ENCODE results near the gene SLC38A10.

Gene SLC38A10

DNA sequence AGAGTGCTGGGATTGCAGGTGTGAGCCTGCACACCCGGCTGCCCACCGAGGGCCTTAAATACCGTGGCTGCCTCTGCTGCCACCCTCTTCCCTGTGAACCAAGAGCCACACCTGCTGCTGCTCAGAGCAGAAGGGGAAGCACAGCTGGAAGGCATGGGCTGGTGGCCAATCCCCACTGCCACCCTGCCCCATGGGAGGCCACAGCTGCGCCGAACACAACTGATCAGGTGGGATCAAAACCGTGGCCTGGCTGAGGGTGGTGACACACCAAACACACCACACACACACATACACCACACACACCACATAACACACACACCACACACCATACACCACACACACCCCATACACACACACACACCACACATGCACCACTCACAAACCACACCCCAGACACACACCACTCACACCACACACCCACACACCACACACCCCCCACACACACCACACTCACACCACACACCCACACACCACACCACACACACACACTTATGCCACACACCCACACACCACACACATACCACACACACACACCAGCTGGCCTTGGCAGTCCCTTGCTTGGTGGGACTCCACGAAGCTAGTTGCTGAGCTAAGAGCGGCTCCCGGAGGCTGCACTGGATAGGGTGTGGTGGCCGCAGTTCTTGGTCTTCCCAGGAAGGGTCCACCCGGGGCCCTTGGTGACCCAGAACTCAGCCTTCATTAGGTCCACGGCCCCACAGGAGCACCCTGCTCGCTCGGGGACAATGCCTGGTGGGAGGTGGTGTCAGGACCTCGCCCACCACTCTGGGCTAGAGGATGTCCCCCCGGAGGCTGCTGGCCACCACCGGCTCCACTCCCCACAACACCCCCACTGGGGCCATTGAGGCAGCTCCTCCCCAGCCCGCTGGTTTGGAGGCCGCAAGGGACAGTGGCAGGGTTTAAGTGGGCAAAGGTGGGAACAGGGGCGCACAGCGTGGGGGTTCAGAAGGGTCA is 87.2 kb downstream of the SLC38A10 start:
- DNase-seq (ENCODE audit: low spot score), result no peak

DNA sequence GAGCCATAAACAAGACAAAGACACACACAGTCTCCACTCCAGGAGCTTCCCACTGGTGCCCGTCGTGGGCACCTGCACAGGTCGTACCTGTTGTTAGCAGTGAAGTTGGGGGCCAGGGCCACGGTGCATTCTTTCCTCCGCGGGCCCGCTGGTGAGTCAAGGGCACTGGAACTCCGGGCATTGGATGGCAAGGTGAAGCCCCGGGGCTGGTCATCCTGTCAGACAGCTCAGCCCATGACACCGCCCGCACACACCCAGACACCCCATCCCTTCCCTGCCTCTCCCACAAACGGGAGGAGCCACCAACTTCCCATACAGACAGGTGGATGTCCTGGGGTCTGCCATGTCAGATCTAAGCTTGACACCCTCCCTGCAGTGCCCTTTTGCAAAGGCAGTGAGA is 88.5 kb downstream of the SLC38A10 start:
- no peak for DNase-seq (ENCODE audit: low spot score)

DNA sequence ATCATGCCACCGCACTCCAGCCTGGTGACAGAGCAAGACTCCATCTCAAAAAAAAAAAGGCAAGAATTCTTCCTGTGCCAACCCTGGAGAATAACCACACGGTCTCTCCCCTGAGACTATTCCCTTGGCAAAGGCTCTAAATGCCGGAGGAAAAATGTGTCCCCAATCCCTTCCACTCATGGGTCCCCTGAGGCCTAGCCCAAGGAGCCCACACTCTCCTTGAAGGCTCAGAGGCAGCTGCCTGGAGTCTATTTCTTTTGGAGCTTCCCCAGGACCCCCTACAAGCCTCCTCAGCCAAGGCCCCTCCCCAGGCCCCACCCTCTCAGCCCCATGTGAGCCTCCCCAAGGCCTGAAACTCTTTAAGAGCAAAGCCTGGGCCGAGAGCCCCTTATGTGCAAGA is 88.9 kb downstream of the SLC38A10 start:
- DNase-seq (ENCODE audit: low spot score), result no peak

DNA sequence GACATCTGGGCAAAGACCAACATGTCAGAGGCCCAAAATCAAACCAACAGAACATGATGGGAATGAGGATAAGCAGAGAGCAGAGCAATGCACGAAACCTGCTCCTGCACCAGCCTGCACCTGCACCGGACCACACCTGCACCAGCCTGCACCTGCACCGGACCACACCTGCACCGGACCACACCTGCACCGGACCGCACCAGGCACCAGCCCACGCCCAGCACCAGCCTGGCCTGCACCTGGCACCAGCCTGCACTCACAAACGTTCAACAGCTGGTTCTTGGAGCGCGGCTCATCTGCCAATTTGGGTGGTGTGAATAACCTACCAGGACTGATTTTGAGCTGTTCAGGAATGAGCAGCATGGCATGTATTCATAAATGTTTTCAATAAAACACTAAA is 90.5 kb downstream of the SLC38A10 start:
- DNase-seq (ENCODE audit: low spot score), result no peak

DNA sequence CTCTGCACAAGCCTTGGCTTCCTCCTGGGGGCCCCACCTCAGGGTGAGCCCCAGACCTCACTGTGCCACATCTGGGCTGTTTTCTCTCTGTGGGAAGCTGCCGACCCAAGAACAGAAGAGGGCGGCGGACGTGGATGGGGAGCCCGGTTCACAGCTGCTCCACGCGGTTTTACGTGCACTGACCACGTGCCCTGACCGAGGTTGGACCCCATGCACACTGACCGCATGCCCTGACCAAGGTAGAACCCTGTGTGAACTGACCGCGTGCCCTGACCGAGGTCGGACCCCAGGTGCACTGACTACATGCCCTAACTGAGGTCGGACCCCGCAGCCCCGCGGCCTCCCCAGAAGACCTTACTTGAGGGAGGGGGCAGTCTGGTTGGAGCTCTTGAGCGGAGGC is 92.0 kb downstream of the SLC38A10 start:
- DNase-seq (ENCODE audit: low spot score), result no peak

DNA sequence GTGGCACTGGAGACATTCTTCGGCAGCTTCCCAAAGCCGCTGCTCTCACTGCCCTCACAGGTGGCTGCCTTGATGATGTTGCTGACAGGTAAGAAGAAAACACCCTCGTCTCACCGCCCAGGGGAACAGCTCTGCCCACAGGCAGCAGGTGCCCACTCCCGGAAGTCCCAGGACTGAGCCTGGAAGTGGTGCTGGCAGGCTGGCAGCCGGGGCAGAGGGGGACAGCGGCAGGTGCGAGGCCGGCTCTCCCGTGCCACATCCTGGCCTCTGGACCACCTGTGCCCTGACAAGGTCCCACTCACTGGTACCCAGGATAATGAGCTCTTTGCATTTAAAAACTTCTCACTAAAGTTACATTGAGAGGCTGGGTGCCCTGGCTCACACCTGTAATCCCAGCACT is 92.8 kb downstream of the SLC38A10 start:
- no peak for DNase-seq (ENCODE audit: low spot score)

DNA sequence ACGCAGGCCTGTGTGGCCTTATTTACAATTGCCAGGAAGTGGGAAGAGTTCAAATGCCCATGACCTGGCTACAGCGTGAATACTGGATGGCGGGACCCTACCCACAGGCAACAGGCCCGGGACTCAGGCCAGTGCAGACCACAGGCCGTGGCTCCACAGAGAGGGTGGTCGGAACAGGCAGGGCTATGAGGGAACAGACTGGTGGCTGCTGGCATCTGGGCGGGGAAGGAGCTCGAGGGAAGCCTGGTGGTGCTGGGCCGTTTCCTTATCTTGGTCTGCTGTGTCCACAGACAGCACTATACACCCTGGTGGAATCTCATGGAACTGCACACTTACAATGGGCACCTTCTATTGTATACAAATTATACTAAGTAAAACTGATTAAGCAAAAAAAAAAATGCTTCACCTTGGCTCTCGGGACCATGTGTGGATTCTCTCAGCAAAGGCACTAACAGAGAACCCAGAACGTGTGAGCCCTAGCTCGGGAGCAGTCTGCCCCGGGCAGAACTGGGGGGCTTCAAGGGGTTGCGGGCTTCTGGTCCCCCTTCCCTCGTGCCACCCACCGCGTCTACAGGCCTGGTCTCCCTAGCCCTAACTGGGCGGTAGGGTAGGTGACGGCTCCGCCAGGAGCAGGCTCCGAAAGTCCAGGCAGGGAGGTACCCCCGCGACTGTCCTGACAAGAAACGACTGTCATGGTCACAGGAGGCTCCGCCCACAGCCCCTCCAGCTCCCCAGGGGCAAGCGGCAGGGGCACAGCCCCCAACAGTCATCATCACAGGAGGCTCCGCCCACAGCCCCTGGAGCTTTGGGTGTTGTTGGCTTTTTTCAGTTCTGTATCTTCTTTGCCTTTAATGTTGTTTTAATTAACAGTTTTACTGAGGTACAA is 94.2 kb downstream of the SLC38A10 start:
- peak; percentile 58 for DNase-seq (ENCODE audit: low spot score)

DNA sequence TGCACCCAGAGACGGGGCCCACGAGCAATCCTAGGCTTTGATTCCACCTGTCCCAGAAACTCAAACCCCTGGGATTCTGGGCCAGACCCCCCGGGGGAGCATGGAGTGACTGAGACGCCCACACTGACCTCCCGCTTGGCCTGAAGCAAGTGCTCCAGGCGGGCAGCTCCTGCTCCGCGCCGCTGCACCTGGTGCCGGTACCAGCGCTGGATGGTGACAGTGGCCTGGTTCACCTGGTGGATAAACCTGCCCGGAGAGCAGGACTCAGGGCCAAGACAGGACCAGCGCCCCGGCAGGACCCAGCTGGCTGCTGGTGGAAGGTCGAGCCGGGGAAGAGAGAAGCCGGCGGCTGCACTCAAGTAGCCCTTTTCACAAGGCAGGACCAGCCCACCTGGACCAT is 94.9 kb downstream of the SLC38A10 start:
- DNase-seq (ENCODE audit: low spot score), result no peak

DNA sequence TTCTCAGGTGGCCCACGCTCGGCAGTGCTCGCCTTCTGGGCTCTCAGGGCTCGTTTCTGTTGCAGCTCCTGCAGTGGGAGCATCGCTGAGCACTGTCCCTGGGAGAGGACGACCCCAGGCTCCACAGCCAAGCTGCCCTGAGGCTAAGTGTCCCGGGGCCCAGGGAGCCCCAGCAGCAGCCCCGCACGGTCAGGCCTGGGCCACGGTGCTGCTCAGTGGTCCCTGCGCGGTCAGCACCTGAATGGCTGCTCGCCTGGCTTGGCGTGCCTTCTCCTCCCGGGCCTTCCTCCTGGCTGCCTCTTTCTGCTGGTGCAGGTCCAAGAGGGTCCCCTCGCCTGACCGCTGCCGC is 95.7 kb downstream of the SLC38A10 start:
- no peak for DNase-seq (ENCODE audit: low spot score)

DNA sequence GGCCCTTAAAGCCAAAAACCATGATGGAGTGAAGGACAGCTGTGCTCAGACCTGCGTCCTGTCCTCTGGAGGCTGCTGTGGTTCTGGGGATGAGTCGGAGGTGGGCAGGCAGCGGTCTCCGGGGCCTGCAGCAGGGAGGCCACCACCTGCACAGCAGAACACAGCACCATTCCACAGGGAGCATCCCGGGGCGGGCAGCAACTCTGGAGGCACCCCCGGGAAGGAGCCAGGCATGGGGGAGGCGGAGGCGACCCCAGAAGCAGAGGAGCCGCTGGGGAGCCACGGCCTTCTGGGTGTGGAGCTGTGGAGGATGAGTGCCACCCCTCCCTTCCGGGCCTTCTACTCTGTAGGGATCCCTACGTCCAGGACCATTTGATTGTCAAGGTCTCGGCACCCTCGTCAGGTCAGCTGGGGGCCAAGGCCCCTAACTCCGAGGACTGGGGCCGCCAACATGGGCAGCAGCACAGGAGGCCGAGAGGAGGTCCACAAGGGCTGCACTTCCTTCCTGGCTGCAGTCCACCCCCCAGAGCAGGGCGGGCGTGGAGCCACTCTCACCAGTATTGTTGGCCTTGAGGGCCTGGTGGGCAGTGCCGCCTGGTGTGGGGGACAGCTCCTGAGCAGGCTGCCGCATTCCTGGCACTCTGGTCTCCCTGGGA is 96.2 kb downstream of the SLC38A10 start:
- DNase-seq (ENCODE audit: low spot score), result no peak

DNA sequence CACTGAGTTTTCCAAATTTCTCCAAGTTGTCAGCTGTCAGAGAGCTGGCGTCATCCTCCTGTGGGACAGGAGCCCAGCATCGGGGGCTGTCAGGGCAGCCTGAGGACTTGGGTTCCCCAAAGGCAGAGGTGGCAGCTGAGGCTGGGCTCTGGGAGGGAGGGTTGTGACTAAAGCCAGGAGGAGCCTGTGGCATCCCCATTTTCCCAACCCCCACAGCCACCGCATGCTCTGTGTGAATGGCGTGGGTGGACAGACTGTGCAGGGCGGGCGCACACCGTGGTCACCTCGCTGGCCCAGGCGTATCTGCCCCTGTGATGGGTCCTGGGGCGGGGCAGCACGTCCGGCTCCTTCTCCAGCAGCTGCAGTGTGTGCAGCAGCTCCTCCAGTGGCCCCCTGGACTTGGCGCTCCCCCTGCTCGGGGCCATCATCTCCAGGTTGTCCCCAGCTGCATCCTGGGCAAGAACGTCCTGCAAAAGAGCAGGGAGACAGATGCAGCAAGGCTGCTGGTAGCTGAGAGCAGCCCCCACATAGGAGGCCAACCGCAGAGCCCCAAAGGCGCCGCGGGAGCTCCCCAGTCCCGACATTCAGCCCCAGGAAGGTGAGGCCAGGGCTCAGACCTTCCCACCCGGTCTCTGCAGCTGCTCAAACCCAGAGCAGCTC is 97.1 kb downstream of the SLC38A10 start:
- DNase-seq (ENCODE audit: low spot score), result no peak

DNA sequence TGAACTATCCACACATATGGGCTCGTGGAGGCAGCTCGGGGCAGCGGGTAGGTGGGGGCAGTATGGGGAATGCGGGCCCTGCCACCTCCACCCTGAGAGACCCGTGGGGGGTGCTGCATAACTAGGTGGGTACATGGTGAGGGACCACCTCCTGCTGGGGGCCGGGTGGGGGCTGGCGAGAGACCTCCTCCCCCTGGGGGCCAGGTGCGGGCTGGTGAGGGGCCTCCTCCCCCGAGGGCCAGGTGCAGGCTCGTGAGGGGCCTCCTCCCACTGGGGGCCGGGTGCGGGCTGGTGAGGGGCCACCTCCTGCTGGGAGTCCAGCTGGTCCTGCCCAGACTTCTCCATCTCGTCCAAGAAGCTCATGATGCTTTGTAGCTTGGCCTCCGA is 97.7 kb downstream of the SLC38A10 start:
- DNase-seq (ENCODE audit: low spot score), result no peak

DNA sequence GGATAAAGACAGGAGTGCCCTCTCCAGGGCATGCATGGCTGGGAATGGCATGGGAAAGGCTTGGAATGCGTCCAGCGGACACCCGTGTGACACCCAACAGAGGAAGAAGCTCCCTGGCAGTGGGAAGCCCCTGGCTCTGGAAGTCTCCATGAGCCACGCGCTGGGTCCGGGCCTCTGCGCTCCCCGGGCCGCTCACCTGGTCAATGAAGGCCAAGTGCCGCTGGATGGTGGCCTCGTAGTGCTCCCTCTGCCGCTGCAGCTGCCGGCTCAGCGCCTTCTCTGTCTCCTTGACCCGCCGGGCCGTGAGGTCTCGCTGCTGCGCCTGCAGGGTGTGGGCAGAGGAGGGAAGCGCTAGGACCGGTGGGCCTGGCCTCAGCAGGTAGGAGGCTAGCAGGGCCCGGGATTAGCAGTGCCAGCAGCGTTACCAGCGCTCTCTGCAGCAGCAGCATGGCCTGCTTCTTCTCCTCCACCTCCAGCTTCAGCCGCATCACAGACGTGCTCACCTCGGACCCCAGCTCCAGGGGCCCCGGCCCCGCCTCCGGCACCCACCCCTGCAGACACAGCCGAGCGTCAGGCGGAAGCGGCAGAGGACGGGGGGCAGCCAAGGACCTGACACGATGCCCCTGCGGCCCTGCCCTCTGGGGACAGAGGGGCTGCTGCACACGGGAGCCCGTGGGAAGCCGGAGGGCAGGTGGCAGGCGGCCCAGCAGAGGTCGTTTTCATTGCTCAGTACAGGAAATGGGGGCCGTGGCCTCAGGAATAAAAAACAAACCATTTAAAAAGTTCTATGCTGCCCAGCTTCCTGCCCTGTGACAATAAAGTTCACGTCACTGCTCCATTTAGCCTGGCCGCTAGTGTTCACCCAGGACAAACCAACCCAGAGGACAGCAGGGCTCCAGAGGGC is 98.3 kb downstream of the SLC38A10 start:
- no peak for DNase-seq (ENCODE audit: low spot score)

DNA sequence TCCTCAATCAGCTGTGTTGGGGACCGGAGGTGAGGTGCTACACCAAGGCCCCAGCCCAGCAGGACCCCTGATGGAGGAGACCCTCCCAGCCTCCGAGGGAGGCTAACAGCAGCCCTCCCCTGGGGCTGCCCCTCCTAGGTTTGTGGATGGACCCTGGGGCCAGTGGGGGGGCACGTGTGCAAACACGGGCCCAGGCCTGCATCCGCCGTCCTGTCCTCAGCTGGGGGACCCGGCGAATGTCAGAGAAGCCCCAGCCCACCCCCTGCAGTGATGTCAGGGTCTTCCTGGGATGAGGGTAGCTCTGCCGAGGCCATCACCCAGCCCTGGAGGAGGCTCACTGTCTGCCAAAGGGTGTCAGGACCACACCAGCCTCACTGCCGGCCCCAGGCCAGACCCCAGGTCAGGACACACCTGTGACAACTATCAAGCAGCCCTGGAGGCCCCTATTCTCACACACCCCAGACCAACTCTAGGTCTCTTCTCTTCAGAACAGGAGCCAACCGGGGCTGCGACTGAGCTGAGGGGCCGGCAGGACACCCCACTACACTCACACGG is 99.1 kb downstream of the SLC38A10 start:
- DNase-seq (ENCODE audit: low spot score), result no peak

Measured in hematopoietic multipotent progenitor cell treated with erythropoietin and hydrocortisone succinate and interleukin-3 and kit ligand, for 15 days (in vitro differentiated cells).